CD1c-positive myeloid dendritic cell (primary cell): Measurements from ENCODE around the gene TRPC4AP.
"Not testable (repeated sequence)": the region's sequence is repeated elsewhere in the genome, so short reads cannot be mapped to it uniquely, and the experiment has no call there.

Experiments
- DNase-seq: peaks from one replicate; pipeline ENCODE4 v3.0.0-alpha.2; 2016; ENCODE audit errors: extremely low spot score

Gene TRPC4AP

DNA sequence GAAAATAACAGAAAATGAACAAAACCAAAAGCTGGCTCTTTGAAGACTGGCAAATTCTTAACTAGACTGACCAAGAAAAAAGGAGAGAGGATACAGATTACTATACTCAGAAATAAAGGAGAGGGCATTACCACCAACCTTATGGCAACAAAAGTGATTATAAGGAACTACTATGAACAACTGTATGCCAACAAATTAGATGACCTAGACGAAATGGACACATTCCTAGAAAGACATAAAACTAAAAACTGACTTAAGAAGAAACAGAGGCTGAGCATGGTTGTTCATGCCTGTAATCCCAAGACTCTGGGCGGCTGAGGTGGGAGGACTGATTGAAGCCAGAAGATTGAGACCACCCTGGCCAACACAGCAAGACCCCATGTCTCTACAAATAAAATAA lies 33.5 kb downstream of the TRPC4AP start:
- no peak for DNase-seq

DNA sequence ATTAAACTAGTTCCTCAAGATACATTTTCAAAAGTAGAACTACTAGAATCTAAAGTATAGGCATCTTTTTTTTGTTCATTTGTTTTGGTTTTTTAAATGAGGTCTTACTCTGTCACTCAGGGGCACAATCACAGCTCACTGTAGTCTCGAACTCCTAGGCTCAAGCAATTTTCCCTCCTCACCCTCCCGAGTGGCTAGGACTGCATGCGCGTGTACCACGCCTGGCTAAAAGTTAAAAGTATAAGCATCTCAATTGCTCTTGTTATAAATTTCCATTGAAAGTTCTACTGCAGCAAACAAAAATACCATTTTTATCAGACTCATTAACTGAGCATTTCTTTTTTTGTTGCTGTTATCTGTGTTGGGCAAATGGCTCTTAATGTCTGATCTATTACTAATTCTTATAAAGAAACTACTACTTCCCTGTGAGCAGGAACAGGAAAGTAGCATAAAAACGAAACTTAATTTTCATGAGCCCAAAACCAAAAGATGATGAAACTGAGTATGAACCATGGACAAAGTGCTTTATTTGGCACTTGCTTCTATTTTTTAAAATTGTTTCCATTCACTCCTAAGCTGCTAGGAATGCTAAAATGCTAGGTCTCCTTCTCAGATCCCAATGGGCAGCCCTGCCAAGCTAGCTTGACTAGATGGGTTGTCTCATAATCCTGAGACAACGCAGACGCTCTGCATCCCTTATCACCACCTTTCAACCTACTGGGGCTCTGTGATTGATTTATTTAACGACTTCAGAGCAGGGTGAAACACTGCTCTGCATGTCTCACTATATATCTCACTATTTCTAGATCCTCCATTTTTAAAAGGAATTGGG lies 36.9 kb downstream of the TRPC4AP start:
- peak; percentile 45 for DNase-seq

DNA sequence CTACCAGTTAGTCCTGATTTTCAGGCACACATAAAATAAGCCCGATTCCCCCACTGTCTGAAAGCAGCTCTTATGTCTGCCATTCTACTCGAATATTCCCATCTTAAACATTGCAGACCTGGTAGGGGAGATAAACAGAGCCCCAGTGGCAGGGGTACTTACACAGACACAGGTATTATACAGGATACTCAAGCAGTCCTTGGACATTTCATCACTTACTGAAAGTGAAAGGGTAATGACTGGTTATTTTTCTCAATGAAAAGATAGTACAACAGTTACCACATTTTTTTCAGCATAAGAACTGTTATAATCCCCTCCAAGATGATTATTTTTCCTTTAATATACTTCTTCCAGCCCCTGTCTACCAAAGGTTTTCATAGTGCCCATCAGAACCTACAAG lies 37.8 kb downstream of the TRPC4AP start:
- no peak for DNase-seq

DNA sequence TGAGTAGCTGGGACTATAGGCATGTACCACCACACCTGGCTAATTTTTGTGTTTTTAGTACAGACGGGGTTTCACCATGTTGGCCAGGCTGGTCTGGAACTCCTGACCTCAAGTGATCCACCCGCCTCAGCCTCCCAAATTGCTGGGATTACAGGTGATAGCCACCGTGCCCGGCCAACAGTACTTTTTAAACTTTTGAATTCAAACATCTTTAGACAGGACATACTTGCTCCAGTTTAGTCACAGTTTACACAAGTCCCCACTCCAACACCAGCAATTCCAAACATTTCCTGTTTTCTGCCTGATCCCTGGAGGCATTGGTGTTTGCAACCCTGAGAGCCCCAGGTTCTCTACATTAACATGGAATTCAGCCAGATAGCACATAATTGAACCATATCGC lies 40.0 kb downstream of the TRPC4AP start:
- DNase-seq: not testable (repeated sequence)

DNA sequence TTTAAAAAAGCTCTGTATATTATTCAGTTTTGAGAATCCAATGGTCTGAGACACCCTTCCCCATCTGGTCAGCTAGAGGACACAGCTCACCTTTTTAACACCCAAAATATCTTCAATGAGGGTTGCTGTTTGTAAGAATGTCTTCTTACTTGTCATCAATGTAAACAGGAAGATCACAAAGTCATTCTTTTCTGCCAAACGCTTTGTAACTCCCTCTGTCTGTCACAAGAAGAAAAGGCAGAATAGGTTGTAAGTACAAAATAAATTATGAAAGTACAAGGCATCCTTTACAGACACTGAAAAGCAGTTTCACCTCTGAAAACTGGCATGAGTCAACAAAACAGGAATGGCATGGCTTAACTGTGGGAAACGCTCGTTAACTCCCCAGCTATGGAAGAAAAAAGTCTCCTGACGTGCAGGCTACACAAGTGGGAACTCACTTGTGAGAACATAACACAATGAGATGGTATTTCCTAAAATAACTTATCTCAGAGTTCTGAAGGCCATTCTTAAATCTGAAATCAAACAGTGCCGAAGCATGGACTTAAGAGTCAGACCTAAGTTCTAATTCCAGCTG lies 42.7 kb downstream of the TRPC4AP start:
- DNase-seq: no peak

DNA sequence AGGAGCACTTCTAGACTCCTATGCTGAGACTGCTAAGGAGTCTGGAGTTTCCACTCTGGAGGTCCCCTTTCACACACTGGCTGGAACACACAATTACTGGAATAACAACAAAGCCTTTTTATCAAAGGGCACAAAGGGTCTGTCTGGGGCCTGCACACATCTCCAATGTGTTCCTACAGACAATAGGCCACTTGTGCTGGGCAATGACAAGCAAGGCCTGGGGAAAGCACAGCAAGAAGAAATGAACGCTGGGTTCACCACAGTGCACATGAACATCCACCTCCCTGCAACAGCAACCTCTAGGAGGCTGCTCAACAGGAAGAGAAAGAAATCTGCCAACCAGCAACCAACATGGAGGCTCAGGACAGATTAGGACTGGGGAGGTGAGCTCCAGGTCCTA lies 43.9 kb downstream of the TRPC4AP start:
- no peak for DNase-seq

DNA sequence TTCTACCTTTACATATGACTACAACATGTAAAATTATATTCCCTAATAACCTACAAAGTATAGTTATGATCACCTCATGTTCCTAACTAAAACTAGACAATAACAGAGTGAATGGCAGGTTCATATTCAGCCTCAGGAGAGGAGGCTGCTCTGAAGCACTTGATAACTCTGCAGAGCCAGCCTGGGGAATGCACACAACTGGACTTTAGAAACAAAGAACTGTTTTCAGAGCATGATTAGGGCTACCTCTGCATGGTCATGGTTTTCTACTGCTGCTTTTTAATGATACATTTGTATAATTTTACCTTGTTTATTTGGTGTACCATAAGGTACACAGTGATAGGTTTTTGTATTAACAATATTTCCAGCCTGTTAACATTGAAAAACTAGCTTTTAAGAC lies 50.3 kb downstream of the TRPC4AP start:
- DNase-seq: no peak

DNA sequence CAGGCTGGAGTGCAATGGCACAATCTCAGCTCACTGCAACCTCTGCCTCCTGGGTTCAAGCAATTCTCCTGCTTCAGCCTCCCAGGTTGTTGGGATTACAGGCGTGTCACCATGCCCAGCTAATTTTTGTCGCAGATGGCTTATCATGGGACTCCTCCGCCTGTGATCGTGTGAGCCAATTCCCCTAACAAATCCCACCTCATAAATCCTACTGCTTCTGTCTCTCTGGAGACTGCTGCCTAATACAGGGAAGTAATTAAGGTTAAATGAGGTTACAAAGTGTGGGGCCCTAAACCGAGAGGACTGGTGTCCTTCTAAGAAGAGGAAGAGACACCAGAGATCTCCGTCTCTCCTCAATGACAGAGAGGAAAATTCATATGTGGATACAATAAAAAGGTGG lies 52.0 kb downstream of the TRPC4AP start:
- no peak for DNase-seq

DNA sequence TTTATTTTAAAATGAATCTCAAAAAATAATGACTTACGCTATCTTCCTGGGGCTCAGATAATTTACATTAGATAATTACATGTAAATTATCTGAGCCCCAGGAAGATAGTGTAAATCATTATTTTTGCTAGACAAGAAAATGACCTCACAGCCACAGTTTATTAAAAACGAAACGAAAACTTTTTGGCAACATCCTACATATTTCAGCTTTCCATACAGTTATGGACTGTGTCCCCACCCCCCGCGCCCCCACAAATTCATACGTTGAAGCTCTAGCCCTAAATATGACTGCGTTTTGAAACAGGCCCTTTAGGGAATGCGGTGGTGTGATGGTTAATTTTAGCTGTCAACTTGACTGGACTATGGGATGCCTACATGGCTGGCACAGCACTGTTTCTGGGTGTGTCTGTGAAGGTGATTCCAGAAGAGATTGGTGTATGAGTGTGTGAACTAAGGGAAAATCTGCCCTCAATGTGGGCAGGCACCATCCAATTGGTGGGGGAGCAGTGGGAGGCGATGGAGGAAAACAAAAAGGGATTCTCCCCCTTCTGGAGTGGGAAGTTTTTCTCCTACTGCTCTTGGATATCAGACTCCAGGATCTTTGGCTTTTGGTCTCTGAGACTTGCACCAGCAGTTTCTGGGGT lies 52.6 kb downstream of the TRPC4AP start:
- no peak for DNase-seq

DNA sequence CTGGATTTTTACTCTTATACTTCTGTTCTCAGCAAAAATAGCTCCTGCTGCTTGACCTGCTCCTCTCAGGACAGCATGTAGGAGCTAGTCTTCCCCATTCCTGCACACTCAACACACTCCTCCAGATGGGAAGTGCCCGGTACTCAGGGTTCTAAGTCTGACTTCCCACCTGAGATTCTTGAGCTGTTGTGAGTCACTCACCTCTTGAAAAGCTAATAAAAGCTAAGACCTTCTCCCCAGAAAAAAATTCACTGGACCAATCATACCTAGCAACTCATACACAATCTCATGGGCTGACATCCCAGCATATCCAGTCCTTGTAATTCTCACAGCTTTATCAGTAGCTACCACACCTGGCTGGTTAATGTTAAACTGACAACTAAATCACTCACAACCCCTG lies 53.5 kb downstream of the TRPC4AP start:
- no peak for DNase-seq

DNA sequence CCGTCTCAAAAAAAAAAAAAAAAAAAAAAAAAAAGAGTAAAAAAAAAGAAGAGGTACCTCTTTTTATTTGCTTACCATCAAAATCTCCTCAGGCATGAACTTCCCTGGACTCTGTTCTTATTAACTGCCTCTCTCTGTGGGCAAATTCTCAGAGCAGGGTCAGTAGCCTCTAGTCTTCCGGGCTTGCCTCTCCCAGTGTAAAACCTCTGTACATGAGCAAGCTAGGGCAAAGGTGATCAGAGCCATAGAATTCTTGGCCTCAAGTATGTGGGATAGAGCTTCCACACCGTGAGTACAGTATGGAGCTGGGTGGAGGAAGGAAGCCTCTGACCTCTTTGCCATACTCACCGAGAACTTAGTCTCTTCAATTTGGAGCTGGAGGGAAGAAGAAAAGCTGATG lies 58.5 kb downstream of the TRPC4AP start:
- no peak for DNase-seq

DNA sequence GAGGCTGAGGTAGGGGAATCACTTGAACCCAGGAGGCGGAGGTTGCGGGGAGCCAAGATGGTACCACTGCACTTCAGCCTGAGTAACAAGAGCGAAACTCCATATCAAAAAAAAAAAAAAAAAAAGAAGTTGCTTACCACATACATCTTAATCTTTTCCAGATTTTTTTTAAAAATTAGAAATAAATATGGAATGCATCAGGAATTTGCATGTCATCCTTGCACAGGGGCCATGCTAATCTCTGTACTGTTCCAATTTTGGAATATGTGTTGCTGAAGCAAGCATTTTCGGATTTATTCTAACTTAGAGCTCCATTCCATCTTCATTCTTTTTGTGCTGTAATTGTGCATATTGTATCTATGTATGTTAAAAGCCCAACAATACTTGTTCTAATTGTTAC lies 62.5 kb downstream of the TRPC4AP start:
- no peak for DNase-seq

DNA sequence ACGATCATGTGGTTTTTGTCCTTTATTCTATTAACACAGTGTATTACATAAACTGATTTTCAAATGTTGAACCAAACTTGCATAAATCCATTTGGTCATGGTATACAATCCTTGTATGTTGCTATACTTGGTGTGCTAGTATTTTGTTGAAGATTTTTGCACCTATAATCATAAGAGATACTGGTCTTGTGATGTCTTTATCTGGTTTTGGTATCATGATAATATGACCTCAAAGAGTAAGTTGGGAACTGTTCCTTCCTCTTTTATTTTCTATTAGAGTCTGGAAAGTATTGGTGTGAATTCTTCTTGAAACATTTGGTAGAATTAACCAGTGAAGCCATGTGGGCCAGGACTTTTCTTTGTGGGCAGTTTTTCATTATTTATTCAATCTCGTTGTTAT lies 65.3 kb downstream of the TRPC4AP start:
- no peak for DNase-seq

DNA sequence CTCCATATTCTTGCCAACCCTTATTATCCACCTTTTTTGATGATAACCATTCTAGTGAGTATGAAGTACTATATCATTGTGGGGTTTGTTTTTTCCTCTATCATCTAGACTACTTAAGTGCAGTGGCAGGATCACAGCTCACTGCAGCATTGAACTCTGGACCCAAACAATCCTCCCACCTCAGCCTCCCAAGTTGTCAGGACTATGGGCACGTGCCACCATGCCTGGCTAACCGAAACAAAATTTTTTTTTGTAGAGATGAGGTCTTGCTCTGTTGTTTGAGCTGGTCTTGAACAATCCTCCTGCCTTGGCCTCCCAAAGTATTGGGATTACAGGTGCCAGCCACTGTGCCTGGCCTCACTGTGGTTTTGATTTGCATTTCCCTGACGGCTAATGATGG lies 67.5 kb downstream of the TRPC4AP start:
- no peak for DNase-seq

DNA sequence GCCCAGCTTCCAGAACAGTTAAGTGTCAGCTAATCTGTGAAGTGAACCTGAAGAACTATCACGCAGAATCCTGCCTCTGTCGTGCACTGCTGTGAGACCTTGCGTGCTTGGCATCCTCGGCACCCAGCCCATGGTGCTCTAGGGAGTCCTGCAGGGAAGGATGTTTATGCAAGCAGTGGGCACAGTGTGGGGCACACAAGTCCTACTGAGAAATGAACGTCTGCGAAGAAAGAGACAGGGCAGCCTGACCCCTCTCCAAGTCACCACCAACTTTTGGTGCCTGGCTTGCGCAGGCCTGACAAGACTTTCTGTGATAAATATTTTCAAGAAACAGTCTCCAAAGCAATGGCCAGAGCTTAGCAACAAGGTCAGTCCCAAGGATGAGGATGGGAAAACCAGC lies 69.0 kb downstream of the TRPC4AP start:
- DNase-seq: no peak

DNA sequence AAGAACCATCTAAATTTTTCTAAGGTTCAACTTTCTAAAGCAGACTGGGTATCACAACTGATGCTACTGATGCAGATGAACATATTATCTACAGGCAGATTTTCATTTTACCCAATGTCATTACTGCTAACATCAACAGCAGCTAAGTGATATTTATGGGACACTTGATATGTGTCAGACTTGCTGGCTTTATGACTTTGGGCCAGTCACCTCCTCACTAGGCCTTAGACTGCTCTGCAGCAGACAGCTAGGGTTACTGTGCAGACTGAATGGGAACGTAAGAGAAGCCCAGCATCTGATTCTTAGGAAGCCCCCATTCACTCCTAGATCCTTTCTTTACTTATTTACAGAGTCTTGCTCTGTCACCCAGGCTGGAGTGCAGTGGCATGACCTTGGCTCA lies 70.8 kb downstream of the TRPC4AP start:
- no peak for DNase-seq

DNA sequence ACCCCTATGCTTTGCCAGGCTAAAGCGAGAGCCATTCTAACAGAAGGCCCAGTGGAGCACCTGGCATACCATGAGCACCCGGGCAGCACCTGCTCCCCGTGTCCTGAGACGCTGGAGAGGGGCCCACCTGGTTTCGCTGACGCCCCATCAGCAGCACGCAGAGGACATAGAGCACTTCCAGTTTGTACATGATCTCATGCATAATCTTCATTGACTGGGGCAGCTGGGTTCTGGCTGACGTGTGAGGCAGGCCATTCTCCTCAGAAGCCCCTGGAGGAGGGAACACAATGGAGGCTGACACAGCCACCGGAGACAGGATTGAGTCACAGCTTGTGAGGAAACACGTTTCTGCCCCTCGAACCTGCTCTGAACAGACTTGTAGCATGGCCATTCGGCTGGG lies 71.5 kb downstream of the TRPC4AP start:
- no peak for DNase-seq

DNA sequence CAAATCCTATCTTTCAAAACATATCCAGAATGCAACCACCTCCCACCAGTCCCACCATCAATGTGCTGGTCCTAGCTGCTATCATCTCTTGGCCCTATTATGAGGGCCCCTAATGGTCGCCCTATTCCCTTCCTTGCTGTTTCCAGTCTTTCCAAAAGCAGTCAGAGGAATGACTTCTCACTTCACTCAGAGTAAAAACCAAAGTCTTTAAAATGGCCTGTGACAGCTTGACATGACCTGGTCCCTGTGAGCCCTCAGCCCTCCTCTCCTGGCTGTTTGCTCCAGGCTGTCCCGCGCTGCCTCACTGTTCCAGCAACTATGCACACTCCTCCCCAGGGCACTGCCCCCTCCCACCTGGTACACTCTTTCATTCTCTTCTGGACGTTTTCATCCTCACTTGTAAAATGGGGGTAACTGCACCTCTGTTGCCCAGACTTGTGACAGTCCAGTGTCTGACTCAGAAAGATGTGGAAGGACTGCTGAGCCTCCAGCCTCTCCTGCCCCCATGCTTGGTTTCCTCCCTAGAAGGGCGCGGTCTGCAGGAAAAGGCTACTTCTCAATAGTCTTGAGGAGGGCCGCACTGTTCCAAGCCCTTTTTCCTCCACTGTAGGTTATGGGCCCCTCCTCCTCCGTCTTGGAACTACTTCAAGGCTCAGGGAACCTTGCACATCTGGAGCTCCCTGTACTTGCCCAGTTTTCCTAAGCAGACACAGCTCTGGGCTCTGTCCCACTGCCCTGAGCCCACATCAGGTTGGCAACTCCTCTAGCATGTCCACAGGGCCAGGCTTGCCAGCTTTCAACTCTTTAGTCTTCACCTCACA lies 72.3 kb downstream of the TRPC4AP start:
- no peak for DNase-seq

DNA sequence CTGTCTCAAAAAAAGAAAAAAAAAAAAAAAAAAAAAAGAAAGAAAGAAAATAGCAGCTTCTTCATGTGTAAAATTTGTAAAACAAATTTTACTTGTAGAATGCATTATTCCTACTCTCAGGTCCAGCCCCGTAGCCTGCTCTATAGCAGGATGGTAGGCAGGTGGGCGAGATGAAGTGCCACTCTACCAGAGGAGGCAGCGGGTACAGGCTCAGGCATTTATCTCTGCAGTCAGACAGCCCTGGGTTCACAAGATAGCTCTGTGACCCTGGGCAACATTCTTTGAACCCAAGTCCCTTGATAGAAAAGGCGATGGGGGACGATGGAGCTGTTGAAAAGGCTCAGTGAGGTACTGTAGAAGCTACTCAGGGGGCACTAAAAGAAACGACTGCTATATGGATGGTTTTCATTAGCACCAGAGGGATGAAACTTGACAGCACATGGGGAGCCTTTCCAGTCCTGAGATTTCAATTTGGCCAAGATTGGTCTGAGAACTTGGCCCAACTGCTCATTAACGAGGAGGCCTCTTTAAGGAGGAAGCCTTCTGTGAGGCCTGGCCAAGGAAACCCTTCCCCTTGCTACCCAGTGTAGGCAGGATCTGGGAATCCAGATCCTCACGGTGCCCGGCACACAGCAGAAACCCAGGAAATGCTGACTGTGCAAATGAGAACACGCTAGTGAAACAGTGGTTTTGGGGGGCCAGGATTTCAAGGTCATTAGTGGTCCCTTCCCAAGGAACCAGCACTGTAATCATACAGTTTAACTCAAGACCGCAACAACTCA lies 73.8 kb downstream of the TRPC4AP start:
- no peak for DNase-seq

DNA sequence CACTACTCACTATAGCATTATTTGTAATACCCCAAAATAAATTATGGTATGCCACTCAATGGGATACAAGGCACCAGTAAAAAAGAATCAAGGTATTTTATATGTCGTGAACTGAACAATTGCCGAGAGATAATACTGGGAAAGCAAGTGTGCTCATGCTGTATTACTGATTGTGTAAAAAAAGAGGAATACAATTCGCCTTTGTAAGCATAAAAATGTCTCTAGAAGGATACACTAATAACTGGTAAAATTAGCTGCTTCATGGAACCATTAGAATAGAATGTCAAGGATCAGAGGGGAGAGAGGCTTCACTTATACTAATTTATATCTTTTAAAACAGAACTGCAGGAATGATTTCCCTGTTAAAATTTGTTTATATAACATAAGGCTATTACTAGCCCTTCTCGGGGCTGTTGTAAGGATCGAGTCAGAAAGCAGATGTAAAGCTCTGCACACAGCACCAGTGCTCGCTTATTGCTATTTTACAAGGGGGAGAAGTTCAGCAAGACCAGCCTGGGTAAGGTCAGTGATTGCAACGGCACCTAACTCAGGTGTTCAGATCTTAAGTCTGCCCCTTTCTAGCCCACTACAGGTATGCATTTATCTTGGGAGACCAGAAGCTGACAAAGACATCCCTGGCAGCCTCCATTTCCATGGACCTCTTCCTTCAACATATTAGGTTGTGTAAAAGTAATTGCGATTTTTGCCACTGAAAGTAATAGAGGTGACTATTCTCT lies 75.3 kb downstream of the TRPC4AP start:
- DNase-seq: no peak

DNA sequence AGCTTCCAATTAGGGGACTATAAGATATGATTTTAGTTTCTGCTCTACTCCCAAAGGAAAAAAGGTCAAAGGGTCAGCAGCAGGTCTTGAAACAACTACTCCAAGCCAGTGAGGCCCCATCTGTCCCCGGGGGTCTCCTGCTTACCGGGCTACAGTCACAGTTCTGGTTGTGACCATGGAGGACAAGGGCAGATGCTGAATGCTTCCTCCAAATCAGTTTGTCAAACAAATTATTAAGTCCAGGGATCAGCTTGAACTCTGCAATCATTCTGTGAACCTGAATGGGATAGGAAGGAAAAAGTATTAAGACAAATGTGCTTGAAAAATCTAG lies 76.8 kb downstream of the TRPC4AP start:
- no peak for DNase-seq
